ENCODE measurements around the gene ZNF653.

The ZNF653 gene

DNA sequence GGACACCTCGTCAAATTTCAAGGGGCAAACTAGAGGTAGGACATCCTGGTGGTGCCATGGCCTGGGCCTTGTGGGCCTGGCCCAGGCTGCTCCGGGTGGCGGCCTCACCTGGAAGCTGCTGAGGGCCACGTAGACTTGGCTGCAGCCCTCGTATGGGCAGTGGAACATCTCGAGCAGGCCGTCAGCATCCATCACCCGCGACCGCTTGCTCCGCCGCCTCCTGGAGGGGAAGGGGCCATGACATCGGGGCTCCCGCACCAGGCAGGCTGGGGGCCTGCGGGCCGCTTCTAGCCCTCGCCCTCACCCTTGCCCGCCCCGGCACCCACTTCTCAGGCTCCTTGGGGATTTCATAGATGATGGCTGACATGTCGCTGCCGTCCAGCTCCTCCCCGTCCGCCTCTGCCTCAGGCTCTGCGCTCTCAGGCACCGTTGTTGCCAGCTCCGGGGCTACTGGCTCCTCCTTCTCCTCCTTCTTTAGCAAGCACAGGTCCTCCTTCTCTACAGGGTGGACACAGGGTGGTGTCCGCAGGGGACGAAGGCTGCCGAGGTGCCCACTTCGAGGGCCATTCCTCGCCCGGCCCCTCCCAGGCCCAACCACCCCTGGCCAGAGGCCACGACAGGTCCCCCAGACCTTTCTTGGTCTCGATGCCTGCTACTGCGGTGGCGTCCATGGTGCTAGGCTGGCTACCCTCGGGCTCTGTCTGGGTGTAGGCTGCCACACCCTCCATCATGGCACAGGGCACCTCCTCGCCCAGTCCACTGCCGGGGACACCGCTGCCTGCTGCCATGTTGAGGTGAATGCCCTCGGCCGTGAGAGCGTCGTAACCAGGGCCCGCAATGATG is 18.8 kb downstream of the ZNF653 start:
- TF ChIP-seq, protein P1, sequence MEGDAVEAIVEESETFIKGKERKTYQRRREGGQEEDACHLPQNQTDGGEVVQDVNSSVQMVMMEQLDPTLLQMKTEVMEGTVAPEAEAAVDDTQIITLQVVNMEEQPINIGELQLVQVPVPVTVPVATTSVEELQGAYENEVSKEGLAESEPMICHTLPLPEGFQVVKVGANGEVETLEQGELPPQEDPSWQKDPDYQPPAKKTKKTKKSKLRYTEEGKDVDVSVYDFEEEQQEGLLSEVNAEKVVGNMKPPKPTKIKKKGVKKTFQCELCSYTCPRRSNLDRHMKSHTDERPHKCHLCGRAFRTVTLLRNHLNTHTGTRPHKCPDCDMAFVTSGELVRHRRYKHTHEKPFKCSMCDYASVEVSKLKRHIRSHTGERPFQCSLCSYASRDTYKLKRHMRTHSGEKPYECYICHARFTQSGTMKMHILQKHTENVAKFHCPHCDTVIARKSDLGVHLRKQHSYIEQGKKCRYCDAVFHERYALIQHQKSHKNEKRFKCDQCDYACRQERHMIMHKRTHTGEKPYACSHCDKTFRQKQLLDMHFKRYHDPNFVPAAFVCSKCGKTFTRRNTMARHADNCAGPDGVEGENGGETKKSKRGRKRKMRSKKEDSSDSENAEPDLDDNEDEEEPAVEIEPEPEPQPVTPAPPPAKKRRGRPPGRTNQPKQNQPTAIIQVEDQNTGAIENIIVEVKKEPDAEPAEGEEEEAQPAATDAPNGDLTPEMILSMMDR (IDR thresholded peaks at IDR 0.05; ENCODE audit: low read depth, low read length) = no peak
- H3K4me3 ChIP-seq (ENCODE audit: low read depth, low read length) = no peak overlapping the region

DNA sequence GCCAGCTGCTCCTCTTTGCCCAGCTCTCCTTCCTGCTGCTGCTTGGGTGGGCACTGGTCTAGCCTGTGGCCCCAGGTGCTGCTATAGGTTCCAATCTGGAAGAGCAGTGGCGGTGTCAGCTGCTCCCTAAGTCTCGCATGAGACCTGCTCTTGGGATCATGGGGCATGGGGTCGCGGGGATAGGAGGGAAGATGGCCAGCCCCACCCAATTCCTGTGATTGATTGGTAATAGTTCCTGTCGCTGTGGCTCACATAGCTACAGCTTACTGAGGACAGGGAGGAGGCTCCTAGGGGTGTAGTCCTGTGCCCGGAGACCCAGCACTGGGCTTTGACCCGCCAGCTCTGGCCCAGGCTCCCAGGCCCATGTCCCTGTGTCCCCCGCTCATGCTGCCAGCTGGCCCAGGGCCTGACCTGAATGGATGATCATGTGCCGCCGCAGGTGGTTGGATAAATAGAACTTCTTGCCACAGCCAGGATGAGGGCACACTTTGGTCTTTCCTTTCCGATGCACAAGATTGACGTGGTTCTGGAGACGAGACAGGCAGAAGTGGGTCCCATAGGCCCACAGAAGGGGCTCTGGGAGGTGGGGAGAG is 20.3 kb downstream of the ZNF653 start:
- TF ChIP-seq, protein P1 (IDR thresholded peaks at IDR 0.05; ENCODE audit: low read depth, low read length) = no peak
- no peak overlapping the region for H3K4me3 ChIP-seq (ENCODE audit: low read depth, low read length)

DNA sequence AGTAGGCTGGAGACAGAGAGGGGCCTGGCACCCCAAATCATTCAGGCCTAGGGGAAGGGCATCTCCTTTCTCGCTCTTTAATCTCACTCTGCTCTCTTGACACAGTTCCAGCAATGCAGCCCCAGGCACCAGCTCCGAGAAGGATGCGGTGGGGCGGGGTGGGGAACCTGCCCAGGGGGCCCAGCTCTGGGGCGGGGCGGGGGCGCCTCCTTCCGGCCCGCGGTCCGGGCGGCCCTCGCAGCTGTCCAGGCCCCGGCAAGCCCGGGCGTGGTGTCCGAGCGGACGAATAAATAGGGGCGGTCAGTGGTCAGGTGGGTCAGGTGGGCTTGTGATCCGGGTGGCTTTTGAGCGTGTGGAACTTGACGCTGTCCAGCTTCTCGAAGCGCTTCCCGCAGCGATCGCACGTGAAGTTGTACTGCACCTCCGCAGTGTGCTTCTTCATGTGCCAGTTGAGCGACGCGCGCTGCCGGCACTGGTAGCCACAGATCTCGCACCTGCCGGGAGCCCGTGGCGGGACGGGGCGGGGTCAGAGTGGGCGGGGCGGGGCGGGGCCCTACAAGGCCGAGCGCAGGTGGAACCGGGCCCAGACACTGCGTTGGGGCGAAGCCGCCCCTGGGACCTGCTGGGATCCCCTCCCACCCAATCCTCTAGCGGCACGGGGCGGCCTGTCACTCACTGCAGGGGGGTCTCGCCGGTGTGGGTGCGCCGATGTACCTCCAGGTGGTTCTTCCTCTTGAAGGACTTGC is 22.1 kb downstream of the ZNF653 start:
- TF ChIP-seq, protein P1 (IDR thresholded peaks at IDR 0.05; ENCODE audit: low read depth, low read length) = no peak
- no peak overlapping the region for H3K4me3 ChIP-seq (ENCODE audit: low read depth, low read length)

DNA sequence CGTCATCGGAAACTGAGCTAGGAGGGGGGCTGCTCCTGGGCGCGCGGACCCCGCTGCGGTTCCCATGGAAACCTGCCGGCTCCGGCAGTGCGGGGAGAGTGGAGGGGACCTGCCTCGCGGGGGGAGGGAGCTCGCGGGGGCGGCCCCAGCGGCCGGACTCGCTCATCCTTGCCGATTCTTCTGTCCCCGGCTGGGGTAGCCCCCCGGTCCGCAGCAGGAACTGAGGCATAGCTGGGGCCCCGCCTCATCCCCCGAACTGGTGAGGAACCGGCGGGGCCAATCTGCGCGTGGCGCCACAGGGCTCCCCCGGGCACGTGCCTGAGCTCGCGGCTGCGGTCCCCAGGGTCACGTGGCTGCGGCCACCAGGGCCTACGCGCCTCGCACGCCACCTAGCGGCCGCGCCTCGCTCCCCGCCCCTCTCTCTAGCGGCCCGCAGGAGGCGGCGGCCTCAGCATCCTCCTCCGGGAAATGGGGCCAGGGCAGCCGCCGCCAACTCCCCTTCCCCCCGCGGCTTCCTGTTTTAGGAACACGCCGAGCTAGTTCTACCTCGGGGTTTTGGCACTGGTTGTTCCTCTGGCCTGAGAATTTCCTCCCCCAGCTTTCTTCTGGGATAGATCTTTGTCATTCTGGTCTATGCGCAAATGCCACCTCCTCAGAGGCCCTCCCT is 23.1 kb downstream of the ZNF653 start:
- peak overlapping the region; percentile 56 for H3K4me3 ChIP-seq (ENCODE audit: low read depth, low read length)
- TF ChIP-seq, protein P1 (IDR thresholded peaks at IDR 0.05; ENCODE audit: low read depth, low read length) = peak; percentile 84

DNA sequence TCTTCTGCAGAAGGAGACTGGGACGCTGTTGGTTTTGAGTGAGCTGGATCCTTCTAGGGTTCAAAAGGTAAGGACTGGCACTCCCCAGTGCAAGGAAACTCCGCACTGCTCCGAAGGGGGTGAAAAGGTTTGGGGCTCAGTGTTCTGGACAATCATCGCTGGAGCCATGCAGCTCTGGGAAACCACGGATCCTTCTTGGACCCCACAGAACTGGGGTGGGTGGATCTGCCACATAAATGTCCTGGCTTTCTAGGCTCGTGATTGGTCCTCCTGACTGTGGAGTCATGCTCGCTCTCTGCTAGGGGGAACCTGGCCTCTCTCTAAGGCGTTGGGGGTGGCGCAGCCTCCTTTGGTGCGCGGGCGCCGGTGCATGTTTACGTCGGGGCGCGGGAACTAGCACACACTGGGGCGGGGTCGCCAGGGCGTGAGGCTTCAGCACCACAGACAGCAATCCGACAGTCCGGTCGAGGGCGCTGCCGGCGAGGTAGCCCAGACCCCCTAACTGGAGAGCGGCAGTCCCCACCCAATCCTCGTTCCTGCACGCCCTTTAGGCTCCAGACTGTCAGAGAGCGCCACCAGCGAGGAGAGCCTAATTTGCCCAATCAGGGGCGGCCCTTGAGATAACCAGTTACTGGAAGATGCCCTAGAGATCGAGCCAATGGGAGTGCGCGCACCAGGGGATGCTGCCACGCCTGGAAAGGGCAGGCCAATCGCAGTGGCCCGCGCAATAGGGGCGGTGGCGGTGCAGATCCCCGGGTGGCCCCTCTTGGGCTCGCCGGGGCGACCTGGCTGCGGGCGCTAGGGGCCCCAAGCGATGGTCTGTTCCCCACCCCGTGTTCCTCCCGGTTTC is 23.9 kb downstream of the ZNF653 start:
- TF ChIP-seq, protein P1 (IDR thresholded peaks at IDR 0.05; ENCODE audit: low read depth, low read length) = no peak
- peak overlapping the region; percentile 56 for H3K4me3 ChIP-seq (ENCODE audit: low read depth, low read length)

DNA sequence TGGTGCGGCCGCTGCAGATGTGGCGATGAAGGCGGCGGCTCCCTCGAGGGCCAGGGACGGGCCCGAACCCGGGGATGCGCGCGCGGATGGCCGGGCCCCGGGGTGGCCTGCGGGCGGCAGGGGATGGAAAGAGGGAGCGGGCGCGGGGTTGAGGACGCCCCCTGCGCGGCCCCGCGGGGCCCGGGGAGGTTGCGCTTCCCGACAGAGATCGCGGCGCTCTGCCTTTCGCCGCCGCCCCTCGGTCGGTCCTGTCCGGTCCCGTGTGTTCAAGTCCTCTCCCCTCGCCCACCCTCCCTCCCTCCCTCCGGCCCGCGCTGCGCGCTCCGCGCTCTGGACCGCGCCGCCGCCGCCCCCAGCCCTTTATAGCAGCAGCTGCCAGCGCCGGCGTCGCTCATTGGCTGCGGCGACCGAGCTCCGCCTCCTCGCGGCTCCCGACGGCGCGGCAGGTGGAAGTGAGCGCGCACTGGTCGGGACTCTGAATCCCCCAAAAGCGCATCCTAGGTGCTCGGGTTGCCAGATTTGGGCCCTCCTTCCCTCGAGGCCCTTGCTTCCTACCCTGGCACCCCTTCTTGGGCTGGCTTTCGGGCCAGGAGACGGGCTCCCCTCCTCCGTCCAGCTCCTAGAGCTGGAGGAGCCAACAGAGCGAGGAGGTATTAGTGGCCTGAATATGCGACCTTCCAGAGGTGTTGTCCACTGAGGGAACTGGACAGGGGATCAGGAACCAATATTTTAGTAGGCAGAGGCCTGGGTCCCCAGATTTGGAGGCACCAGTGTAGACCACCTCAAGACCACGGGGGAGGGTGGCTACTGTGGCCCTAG is 24.7 kb downstream of the ZNF653 start, which contains the start of gene ELAVL3:
Gene ELAVL3, minus strand, starts transcription at position 332 of the 819 bp plus-strand sequence. CDS start 438 bp downstream, outside the sequence.
- H3K4me3 ChIP-seq (ENCODE audit: low read depth, low read length) = no peak within 1 kb of the TSS
- TF ChIP-seq, protein P1 (IDR thresholded peaks at IDR 0.05; ENCODE audit: low read depth, low read length) = no peak

Data from WI38 (cell line).